HG03457 (cell line): ENCODE results near the gene DENND1A.
"Not testable (repeated sequence)": the region's sequence is repeated elsewhere in the genome, so short reads cannot be mapped to it uniquely, and the experiment has no call there.

Experiments
- ATAC-seq: cut with Tn5 transposase; IDR thresholded peaks from one replicate; pipeline ENCODE4 v1.9.1; 2021; ENCODE audit warnings: moderate number of reproducible peaks; ENCODE audit not compliant: unreplicated experiment

Gene DENND1A

GRCh38 chr9:123447934-123448646 lies 481.8 kb downstream of the DENND1A start:
- ATAC-seq, result no peak

GRCh38 chr9:123445981-123446610 lies 483.8 kb downstream of the DENND1A start:
- ATAC-seq, result no peak

- ATAC-seq, result no peak
Measured at GRCh38 chr9:123445116-123445515, 484.8 kb downstream of the DENND1A start.

GRCh38 chr9:123441769-123442168 lies 488.2 kb downstream of the DENND1A start:
- ATAC-seq, result no peak

- no peak for ATAC-seq
Measured at GRCh38 chr9:123440256-123440655, 489.7 kb downstream of the DENND1A start.

GRCh38 chr9:123438821-123439220 lies 491.1 kb downstream of the DENND1A start:
- no peak for ATAC-seq

GRCh38 chr9:123438321-123438720 lies 491.6 kb downstream of the DENND1A start:
- no peak for ATAC-seq

GRCh38 chr9:123437201-123437600 lies 492.7 kb downstream of the DENND1A start:
- no peak for ATAC-seq

- no peak for ATAC-seq
Measured at GRCh38 chr9:123435471-123435870, 494.5 kb downstream of the DENND1A start.

- ATAC-seq, result no peak
Measured at GRCh38 chr9:123434619-123435240, 495.2 kb downstream of the DENND1A start.

GRCh38 chr9:123432331-123433236 lies 497.3 kb downstream of the DENND1A start:
- no peak for ATAC-seq

- ATAC-seq, result no peak
Measured at GRCh38 chr9:123431581-123431980, 498.3 kb downstream of the DENND1A start.

GRCh38 chr9:123428450-123428849 lies 501.5 kb downstream of the DENND1A start:
- not testable (repeated sequence) for ATAC-seq

- ATAC-seq, result no peak
Measured at GRCh38 chr9:123426406-123426805, 503.5 kb downstream of the DENND1A start.

- ATAC-seq, result no peak
Measured at GRCh38 chr9:123425836-123426365, 504.0 kb downstream of the DENND1A start.

- no peak for ATAC-seq
Measured at GRCh38 chr9:123425261-123425821, 504.6 kb downstream of the DENND1A start.

GRCh38 chr9:123424552-123425225 lies 505.2 kb downstream of the DENND1A start:
- no peak for ATAC-seq

GRCh38 chr9:123424131-123424530 lies 505.8 kb downstream of the DENND1A start:
- no peak for ATAC-seq

- ATAC-seq, result no peak
Measured at GRCh38 chr9:123423311-123423640, 506.6 kb downstream of the DENND1A start.
